Spleen (tissue), 11 donors: ENCODE data around the gene RNF150. TPM values are rescaled to one million over a fixed set of nuclear protein-coding genes. Genes with fewer than 3 reads are reported as not detected.

Source experiments
- DNase-seq: peaks from one replicate; pipeline ENCODE4 v3.0.0-alpha.2; 2020
- H3K27ac ChIP-seq, 8 donors: fragments of 200-600 bp; sonication (generic) in 7 of 8; 1 replicate in 4 of 8; 2 replicates in 4 of 8; pipeline versions ENCODE4 v1.5.0 to v1.8.0; 2016 to 2021; ENCODE audit warnings: inconsistent platforms in 4 of 8, mild to moderate bottlenecking in 4 of 8, moderate library complexity in 1 of 8
- H3K27me3 ChIP-seq, 7 donors: fragments of 200-600 bp; sonication (generic) in 6 of 7; replicated peaks in 1 of 7; 1 replicate in 4 of 7; 2 replicates in 3 of 7; pipeline versions ENCODE4 v1.5.0 to v1.8.0; 2016 to 2021; ENCODE audit warnings: inconsistent platforms in 3 of 7, mild to moderate bottlenecking in 1 of 7
- H3K36me3 ChIP-seq, 6 donors: fragments of 200-600 bp; sonication (generic) in 5 of 6; 1 replicate in 4 of 6; 2 replicates in 2 of 6; pipeline versions ENCODE4 v1.5.0 to v1.8.0; 2016 to 2021; ENCODE audit warnings: inconsistent platforms in 2 of 6
- H3K4me1 ChIP-seq, 6 donors: fragments of 200-600 bp; sonication (generic) in 5 of 6; 1 replicate in 3 of 6; 2 replicates in 3 of 6; pipeline versions ENCODE4 v1.5.0 to v1.8.0; 2016 to 2021; ENCODE audit warnings: inconsistent platforms in 3 of 6
- H3K4me3 ChIP-seq, 8 donors: fragments of 200-600 bp; sonication (generic) in 7 of 8; 1 replicate in 4 of 8; 2 replicates in 4 of 8; pipeline versions ENCODE4 v1.5.0 to v1.8.0; 2016 to 2021; ENCODE audit warnings: inconsistent platforms in 4 of 8, mild to moderate bottlenecking in 4 of 8, moderate library complexity in 2 of 8
- H3K9me3 ChIP-seq, 8 donors: fragments of 200-600 bp; sonication (generic) in 7 of 8; 1 replicate in 4 of 8; 2 replicates in 4 of 8; pipeline versions ENCODE4 v1.5.0 to v1.8.0; 2016 to 2021; ENCODE audit warnings: inconsistent platforms in 4 of 8
- CTCF ChIP-seq, 11 experiments: fragments of 200-600 bp in 7 of 11; fragments of 450-650 bp in 4 of 11; sonication (generic) in 4 of 11; IDR thresholded peaks in 8 of 11; conservative IDR thresholded peaks in 3 of 11; 1 replicate in 7 of 11; 2 replicates in 4 of 11; pipeline versions ENCODE4 v1.4.0 to v1.8.0; 2016 to 2021; ENCODE audit warnings: antibody characterized with exemption in 11 of 11, inconsistent platforms in 4 of 11, mild to moderate bottlenecking in 1 of 11
- POLR2A ChIP-seq, 3 donors: fragments of 450-650 bp; IDR thresholded peaks; one replicate each; pipeline ENCODE4 v1.5.1; 2017; ENCODE audit warnings: antibody characterized with exemption in 3 of 3, mild to moderate bottlenecking in 1 of 3
- POLR2AphosphoS5 ChIP-seq, 3 donors: sonication (generic); formaldehyde crosslinking; IDR thresholded peaks; one replicate each; pipeline ENCODE4 v1.5.1; 2017; ENCODE audit warnings: antibody characterized with exemption in 3 of 3
- WGBS, 5 donors: extraction: QIAGEN DNeasy Blood & Tissue Kit in 3 of 5; methylation state at CpG; one replicate each; pipeline versions ENCODE4 v1.1.5 to v1.1.7; 2013 to 2018; 5-methylcytosine and 5-hydroxymethylcytosine counted together
- intact Hi-C: fragments of 100-400 bp; cut with DNase I; formaldehyde crosslinking; loops from one replicate; pipeline ENCODE4 v1.15.0; 2023; ENCODE audit warnings: low total_unique reads
- polyA plus RNA-seq, 3 donors: library from polyadenylated mRNA; stranded (reverse); fragments of 200-250 nt; gene quantifications; one replicate each; pipeline ENCODE4 v1.2.1, GENCODE V29; 2013
- total RNA-seq, 7 donors: library from RNA; depleted of rRNA in 3 of 7; stranded (reverse); fragments of >200 nt in 3 of 7; fragmentation: NEBNext Ultra II Directional in 4 of 7; extraction: Animal tissue kit (Norgen Biotek cat#: 25700) in 4 of 7; gene quantifications; one replicate each; pipeline versions ENCODE4 v1.1.0 to v1.2.1, GENCODE V29; 2016 to 2021
- donor health status: healthy with polysubstance abuse.
- donor health status: DM: no; HTN: no; CAD: no; lungs with moderate emphysema.
- donor health status: DM: no; HTN: no; CAD: no.
- donor health status: Bipolar disorder and iron deficiency.
- donor health status: healthy.
- donor health status: DM: no; HTN: no; CAD: no.
- donor health status: DM: yes; HTN: yes; CAD: no.

The RNF150 gene
- total and polyA plus RNA-seq, 10 donors, result 1.2 to 42.1 (median 19.2) TPM

DNA sequence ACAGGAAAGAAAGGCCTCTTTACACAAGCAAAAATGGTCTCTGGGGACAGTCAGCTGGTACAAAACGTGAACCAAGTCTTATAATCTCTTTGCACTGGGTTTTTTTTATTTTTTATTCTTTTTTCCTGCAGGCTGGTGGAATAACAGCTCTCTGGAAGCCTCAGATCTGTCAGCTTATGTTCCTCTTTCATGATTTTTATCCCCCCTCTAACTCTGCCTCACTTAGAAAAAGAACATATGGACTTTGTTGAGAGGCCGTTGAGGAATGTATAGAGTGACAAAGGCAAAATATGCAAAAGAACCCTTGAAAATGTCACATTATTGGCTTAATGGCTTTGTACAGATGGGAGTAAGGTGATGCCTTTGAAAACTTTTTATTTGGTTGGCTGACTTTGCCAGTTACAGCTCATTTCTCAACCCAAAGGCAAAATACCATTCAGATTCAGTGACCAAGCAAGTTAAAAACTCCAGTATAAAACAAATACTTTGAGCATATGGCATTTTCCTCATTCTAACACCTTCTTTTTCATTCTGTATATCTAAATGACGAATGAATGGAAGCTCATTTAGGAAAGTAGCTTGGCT is 111.1 kb downstream of the RNF150 start:
- TF ChIP-seq CTCF (IDR thresholded peaks at IDR 0.05 in 8 of 11, conservative IDR thresholded peaks at IDR 0.05 in 3 of 11), result no peak
- TF ChIP-seq POLR2AphosphoS5 (IDR thresholded peaks at IDR 0.05), result no peak
- TF ChIP-seq POLR2A (IDR thresholded peaks at IDR 0.05), result no peak
- Histone ChIP-seq H3K27me3 (no peaks in the 10 kb centered on the region), H3K9me3 (no peaks in the 10 kb centered on the region), H3K4me1 (peaks cover 0 to 11% (median 0%) of the 10 kb centered on the region in 6 donors), H3K27ac (no peak overlapping the region), H3K36me3 (no peaks in the 10 kb centered on the region), H3K4me3 (no peak overlapping the region)
- intact Hi-C loops, result no loop called here
- DNase-seq, result no peak
- 55 to 76% (median 64%) methylated on average over 3 of the region's 3 CpGs for WGBS, 5 donors

DNA sequence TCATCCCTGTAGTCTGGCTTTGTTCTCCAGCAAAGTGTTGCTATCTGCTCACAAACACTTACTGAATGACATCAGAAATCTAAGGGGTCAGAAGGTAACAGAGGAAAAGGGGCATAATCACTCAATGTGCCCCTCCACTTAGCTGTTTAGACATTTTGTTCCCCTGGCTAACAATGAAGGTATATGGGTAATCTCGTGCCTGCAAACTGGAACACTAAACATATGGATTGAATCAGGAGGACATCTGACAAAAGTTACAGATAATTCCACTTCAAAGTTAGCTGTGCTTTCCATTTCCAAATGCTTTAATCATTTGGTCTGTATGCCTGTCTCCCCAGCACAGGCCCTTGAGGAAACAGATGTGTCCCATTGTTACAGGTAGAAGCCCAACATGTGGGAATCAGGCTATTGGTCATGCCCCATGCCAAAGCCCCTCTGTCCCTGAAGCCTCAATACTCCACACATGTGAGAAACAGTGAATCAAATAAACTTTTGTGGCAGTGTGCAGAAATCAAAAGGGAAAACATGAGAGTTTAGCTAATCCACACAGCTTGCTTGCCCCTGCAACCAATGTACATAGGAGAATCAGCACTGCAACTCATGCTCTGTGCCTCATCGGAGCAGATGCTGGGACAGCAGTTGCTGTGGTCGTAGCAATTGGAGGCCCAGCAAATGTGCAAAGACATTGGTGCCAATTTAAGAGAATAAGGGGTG is 111.7 kb downstream of the RNF150 start:
- Histone ChIP-seq H3K9me3 (no peaks in the 10 kb centered on the region), H3K27me3 (no peaks in the 10 kb centered on the region), H3K4me3 (no peak overlapping the region), H3K27ac (peak overlapping the region in 1 of 8 donors; percentile 7), H3K36me3 (no peaks in the 10 kb centered on the region), H3K4me1 (peaks cover 0 to 11% (median 0%) of the 10 kb centered on the region in 6 donors)
- DNase-seq, result no peak
- TF ChIP-seq POLR2AphosphoS5 (IDR thresholded peaks at IDR 0.05), result no peak
- no peak for TF ChIP-seq CTCF (IDR thresholded peaks at IDR 0.05 in 8 of 11, conservative IDR thresholded peaks at IDR 0.05 in 3 of 11)
- TF ChIP-seq POLR2A (IDR thresholded peaks at IDR 0.05), result no peak
- 53 to 75% (median 73%) methylated on average over 3 of the region's 3 CpGs for WGBS, 5 donors
- intact Hi-C loops, result no loop called here

GRCh38 chr4:141020801-141021261 is 112.4 kb downstream of the RNF150 start:
- TF ChIP-seq CTCF (IDR thresholded peaks at IDR 0.05 in 8 of 11, conservative IDR thresholded peaks at IDR 0.05 in 3 of 11), result no peak
- no peak for TF ChIP-seq POLR2AphosphoS5 (IDR thresholded peaks at IDR 0.05)
- TF ChIP-seq POLR2A (IDR thresholded peaks at IDR 0.05), result no peak
- intact Hi-C loops, result no loop called here
- H3K4me3 ChIP-seq, result no peak overlapping the region
- H3K4me1 ChIP-seq, result peaks cover 0 to 11% (median 0%) of the 10 kb centered on the region in 6 donors
- H3K27ac ChIP-seq, result peak overlapping the region in 1 of 8 donors; percentile 7
- no peaks in the 10 kb centered on the region for H3K9me3 ChIP-seq
- WGBS, 5 donors, result 57 to 83% (median 72%) methylated on average over 3 of the region's 3 CpGs
- DNase-seq, result no peak
- no peaks in the 10 kb centered on the region for H3K27me3 ChIP-seq
- no peaks in the 10 kb centered on the region for H3K36me3 ChIP-seq

DNA sequence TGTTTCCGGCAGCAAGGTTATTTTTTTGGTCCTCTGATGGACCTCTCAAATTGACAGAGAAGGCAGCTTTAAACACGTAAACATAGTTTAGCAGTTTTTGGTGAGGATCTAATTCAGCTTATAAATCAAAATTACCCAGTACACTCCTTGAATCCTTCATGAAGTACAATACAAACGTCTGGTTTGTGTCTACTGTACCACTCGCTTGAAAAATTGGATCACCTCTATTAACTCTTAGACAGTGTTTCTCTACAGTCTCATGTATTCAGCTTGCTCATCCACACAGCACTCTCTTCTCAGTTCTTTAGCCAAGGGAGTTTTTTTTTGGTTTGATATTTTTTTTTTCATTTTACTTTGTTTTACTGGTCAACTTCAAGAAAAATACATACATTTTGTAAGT is 113.5 kb downstream of the RNF150 start:
- Histone ChIP-seq H3K27ac (no peak overlapping the region), H3K9me3 (no peaks in the 10 kb centered on the region), H3K27me3 (no peaks in the 10 kb centered on the region), H3K4me3 (no peak overlapping the region), H3K4me1 (peaks cover 0 to 11% (median 0%) of the 10 kb centered on the region in 6 donors), H3K36me3 (no peaks in the 10 kb centered on the region)
- TF ChIP-seq POLR2A (IDR thresholded peaks at IDR 0.05) (no peak), POLR2AphosphoS5 (IDR thresholded peaks at IDR 0.05) (no peak), CTCF (IDR thresholded peaks at IDR 0.05 in 8 of 11, conservative IDR thresholded peaks at IDR 0.05 in 3 of 11) (no peak)
- 83 to 95% (median 90%) methylated on average over 4 of the region's 4 CpGs for WGBS, 5 donors
- no peak for DNase-seq
- intact Hi-C loops, result no loop called here
